Left ventricle myocardium superior (tissue), 1 donor: ENCODE measurements around the gene SLC66A1. TPM values are rescaled to one million over a fixed set of nuclear protein-coding genes. Genes with fewer than 3 reads are reported as not detected.

Experiments used
- ATAC-seq: fragments of 200-7000 bp; cut with Tn5 transposase; one replicate; pipeline ENCODE4 v1.9.1; 2020; ENCODE audit warnings: mild to moderate bottlenecking, moderate library complexity
- DNase-seq: peaks from one replicate; pipeline ENCODE4 v3.0.0-alpha.2; 2020
- intact Hi-C: fragments of 100-400 bp; cut with micrococcal nuclease; formaldehyde crosslinking; loops from one replicate; pipeline ENCODE4 v1.11.0; 2022
- total RNA-seq: library from RNA; stranded (reverse); fragmentation: NEBNext Ultra II Directional; extraction: Animal tissue kit (Norgen Biotek cat#: 25700); gene quantifications from one replicate; pipeline ENCODE4 v1.2.1, GENCODE V29; 2021
- donor health status: DM: no; HTN: yes; CAD: no; lungs with severe emphysema.

The SLC66A1 gene
- total RNA-seq, 1 donor from 2014 or later = 7.5 TPM

GRCh38 chr1:19354531-19354981 is 42.4 kb downstream of the SLC66A1 start:
- DNase-seq = no peak
- no peak for ATAC-seq
- intact Hi-C loops = no loop called here

GRCh38 chr1:19356266-19356665 is 44.1 kb downstream of the SLC66A1 start:
- no peak for DNase-seq
- no peak for ATAC-seq
- intact Hi-C loops = no loop called here

DNA sequence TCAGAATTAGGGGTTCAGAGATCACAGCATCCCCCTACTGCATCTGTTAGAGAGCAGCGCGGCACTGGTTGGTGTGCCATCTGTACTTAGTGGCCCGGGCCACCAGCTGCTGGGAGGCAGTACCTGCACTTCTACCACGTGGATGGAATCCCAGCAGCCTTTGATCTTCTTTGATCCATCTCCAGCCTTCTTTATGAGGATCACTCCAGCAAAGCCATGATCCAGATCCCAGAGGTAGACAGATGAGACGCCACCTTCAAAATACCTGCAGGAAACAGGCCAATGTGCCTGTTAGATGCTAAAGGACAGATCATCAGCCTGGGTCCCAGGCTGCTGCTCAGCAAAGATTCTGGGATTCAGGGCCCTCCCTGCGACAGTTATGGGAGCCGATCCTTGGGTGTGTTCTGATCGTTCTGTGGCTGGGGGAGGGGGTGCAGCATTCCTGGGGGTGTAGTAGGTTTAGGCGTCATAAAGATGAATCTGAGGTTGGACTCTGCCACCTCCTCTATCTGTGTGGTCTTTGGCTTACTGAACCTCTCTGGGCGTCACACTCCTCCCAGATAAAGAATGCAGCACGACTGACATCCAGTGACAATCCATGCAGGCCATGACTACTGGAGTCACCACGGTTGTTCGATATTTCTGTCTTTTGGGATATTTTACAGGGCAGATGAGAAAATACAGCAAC is 45.3 kb downstream of the SLC66A1 start:
- intact Hi-C loops = no loop called here
- no peak for DNase-seq
- ATAC-seq = no peak

- no peak for ATAC-seq
- DNase-seq = no peak
- intact Hi-C loops = no loop called here
Observed at GRCh38 chr1:19358710-19359109, 46.6 kb downstream of the SLC66A1 start.

GRCh38 chr1:19359357-19359756 is 47.2 kb downstream of the SLC66A1 start:
- ATAC-seq (no peak), DNase-seq (no peak)
- intact Hi-C loops = no loop called here

- intact Hi-C loops = no loop called here
- DNase-seq (no peak), ATAC-seq (no peak)
Observed at GRCh38 chr1:19360016-19360415, 47.9 kb downstream of the SLC66A1 start.

DNA sequence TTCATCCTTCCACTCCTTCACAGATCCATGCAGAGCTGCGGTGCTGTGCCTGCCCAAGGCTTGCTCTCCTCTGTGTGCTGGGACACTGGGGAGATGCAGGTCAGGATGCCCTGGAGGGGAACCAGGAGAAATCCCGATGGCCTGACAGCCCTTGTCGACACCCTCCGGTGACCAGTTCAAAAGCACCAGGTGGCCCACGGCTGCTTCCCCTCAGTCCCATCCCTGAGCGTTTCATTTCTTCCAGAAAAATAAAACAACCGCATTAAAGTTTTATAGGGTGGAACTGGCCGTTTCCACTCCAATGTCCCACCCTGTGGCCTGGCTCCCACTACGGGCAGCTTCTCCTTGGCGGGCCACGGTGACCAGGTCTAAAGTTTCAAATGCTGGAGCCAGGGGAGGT is 48.3 kb downstream of the SLC66A1 start:
- intact Hi-C loops = no loop called here
- DNase-seq = no peak
- ATAC-seq = no peak

- ATAC-seq (no peak), DNase-seq (no peak)
- intact Hi-C loops = no loop called here
Observed at GRCh38 chr1:19360843-19361610, 48.9 kb downstream of the SLC66A1 start.

DNA sequence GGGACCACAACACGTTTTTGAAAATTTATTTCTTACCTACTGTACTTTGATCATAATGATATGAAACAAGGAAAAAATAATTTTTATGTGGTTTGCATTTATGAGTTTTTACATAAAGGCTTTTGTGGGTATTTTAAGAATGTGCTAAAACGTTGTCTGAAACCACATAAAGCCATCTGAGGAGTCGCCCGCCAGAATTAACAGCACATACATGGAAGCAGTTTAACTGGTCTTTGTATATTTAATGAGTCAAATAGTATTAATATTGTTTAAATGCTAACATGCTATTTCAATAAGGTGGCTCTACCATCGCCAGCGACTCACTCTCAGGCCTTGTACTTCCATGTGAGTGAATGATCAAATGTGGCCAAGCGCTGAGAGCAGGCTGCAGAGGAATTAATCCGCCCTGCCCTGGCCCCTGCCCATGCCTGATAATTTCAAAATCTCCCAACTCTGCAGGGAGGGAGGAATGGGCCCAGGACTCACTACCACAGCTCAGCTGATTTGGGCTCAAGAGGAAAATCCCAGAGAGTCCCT is 49.6 kb downstream of the SLC66A1 start:
- no peak for ATAC-seq
- DNase-seq = no peak
- intact Hi-C loops = no loop called here

DNA sequence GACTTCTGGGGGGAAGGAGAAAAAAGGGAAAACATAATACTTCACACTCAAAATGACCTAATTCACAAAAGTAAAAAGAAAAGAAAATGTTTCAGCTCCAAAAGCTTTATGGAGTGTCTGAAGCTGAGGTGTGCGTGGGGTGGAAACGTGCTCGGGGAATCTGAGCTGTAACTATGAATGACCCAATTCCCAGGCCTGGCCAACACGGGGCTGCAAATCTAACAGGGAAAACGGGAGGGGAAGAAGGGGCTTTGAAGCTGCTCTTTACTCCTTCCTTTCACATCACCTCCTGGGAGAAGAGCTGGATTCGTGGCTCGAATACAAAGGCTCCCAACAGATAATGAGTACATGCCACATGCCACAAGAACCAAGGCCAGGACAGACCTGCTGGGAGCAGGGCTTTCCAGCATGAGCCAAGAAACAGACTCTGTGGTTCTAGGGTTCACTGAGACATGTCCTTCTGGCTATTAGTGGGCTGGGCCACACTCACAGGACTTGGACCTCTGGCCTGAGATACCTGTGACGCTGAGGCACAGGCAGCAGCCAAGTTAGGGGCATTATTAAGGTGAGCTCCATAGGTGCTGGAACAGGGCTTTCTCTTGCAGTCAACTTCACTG is 51.5 kb downstream of the SLC66A1 start:
- ATAC-seq (peak; percentile 21), DNase-seq (no peak)
- intact Hi-C loops = no loop called here

DNA sequence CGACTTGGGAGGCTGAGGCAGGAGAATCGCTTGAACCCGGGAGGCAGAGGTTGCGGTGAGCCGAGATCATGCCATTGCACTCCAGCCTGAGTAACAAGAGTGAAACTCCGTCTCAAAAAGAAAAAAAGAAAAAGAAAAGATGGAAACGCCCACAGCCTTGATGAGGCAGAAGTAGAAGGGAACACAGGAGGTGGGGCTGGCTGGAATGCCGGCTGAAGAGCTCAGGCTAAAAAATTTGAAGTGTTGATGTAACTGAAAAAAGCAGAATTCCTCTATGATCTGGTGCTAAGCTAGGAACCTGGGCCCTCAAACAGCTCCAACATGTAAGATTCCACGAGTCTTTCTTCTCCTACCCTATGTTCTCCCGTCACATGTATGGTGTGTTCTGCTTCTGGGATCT is 53.6 kb downstream of the SLC66A1 start:
- DNase-seq (no peak), ATAC-seq (peak; percentile 8)
- intact Hi-C loops = no loop called here

- intact Hi-C loops = no loop called here
- no peak for DNase-seq
- ATAC-seq = no peak
Observed at GRCh38 chr1:19366599-19367536, 54.7 kb downstream of the SLC66A1 start.

DNA sequence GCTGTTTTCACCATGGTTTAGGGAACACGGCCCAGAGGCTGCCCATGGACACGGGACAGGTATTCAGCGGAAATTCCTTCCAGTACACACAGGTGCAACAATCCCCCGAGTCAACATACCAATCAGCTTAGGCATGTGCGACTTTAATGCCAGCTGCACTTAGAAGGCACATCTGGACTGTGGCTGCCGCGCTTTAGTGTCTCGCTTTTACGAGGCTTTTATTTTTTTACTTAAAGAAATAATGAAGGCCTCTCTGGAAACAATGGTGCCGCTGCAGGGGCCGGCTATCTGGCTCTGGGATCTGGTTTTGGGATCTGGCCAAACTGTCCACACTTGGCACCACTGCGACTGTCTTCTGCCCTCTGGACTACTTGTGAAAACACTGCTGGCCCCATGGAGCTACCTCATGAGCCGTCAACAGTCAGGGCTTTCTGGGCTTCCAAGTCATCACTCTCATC is 55.5 kb downstream of the SLC66A1 start:
- DNase-seq (no peak), ATAC-seq (no peak)
- intact Hi-C loops = no loop called here

DNA sequence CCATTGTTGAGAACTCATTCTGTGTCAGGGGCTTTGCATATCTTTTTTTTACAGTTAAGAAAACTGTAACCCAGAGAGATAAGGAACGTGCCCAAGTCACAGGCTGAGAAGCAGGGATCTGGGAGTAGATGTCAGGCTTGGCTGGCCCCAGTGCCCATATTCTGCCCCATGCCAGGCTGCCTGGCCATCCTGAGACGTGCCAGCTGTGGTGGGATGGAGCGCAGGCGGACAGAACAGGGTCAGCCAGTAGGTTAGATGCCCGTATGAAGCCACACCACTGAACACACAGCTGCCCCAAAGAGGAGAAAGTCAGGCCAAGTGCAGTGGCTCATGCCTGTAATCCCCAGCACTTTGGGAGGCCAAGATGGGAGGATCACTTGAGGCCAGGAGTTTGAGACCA is 55.9 kb downstream of the SLC66A1 start:
- ATAC-seq (no peak), DNase-seq (no peak)
- intact Hi-C loops = no loop called here

- DNase-seq = no peak
- no peak for ATAC-seq
- intact Hi-C loops = no loop called here
Observed at GRCh38 chr1:19368964-19369363, 56.8 kb downstream of the SLC66A1 start.

DNA sequence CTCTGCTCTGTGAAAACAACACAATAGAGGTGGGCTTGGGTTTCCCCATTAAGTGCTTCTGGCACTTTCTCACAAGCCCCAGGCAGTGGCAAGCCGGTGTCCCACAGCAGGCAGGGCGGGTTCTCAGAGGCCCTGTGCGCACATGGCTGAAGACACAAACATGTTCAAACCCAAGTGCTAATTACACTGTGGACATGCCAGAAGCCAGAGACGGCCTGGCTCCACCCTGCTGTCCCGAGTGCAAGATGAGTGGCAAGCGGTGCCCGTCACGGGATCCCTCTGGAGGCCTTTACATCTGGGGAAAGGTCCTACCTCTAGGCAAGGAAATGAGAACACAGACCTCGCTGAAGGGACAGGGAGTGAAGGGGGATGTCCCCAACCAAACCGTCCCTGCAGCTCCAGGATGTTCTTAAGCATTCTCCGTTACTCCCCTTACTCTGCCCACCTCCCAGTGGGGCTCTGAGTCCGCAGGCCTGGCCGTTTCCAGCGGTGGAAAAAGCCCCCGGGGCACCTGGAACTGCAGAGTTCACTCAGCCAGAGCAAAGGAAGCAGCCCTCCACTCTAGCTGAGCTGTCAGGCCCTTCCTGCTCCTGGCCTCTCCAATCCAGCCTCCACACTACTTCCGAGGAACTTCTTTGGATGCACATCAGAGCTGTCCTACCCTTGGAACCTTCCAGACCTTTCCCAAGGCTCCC is 57.4 kb downstream of the SLC66A1 start:
- intact Hi-C loops = no loop called here
- DNase-seq = no peak
- peak; percentile 10 for ATAC-seq

DNA sequence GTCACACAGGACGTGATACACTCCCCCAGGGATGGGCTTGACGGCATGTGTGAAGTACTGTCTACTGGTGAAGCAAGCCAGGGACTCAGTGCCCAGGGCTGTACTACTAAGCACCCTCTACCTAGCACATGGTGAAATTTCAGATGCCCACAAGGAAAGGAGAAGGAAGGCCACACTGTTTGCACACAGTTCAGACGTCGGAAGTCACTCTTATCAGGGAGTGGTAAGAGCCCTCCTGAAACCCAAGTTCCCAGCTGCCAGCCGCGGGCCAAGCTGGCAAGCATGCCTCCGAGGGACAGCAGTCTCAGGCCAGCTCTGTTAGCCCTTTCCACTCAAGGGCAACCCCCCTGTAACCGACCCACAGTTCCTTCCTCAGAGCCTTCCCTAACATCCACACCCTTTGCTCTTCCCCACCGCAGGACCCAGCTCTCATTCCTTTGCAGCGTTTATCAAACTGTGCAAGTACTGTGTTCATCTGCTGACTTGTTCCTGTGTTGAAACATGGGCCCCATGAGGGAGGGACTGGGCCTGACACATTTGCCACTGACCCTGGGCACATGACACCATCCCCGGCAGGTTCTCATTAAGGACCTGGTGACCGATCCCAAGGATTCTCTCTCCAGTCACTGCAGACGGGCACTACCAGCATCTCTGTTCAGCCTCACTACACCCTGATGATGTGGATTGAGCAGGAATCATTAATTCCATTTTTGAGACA is 58.5 kb downstream of the SLC66A1 start:
- intact Hi-C loops = no loop called here
- ATAC-seq = peak; percentile 42
- no peak for DNase-seq
